Esophagus muscularis mucosa (tissue), 4 donors: ENCODE data around the gene IDH3A. TPM values are rescaled to one million over a fixed set of nuclear protein-coding genes. Genes with fewer than 3 reads are reported as not detected.

Experiments
- DNase-seq: peaks from one replicate; pipeline ENCODE4 v3.0.0-alpha.2; 2017; ENCODE audit errors: extremely low spot score
- H3K27ac ChIP-seq, 4 donors: fragments of 200-600 bp; sonication (generic); replicated peaks in 1 of 4; 1 replicate in 3 of 4; 2 replicates in 1 of 4; pipeline ENCODE4 v1.5.1; 2016 to 2019; ENCODE audit warnings: mild to moderate bottlenecking in 1 of 4
- H3K27me3 ChIP-seq, 4 donors: fragments of 200-600 bp; sonication (generic); one replicate each; pipeline versions ENCODE4 v1.5.1 to v1.6.0; 2016 to 2019
- H3K36me3 ChIP-seq, 4 donors: fragments of 200-600 bp; sonication (generic); one replicate each; pipeline ENCODE4 v1.5.1; 2016 to 2019
- H3K4me1 ChIP-seq, 4 donors: fragments of 200-600 bp; sonication (generic); one replicate each; pipeline ENCODE4 v1.5.1; 2016 to 2019
- H3K4me3 ChIP-seq, 4 donors: fragments of 200-600 bp; sonication (generic); 1 replicate in 2 of 4; 2 replicates in 2 of 4; pipeline ENCODE4 v1.5.1; 2016 to 2019; ENCODE audit warnings: mild to moderate bottlenecking in 4 of 4, moderate library complexity in 1 of 4
- H3K9me3 ChIP-seq, 4 donors: fragments of 200-600 bp; sonication (generic); 1 replicate in 3 of 4; 2 replicates in 1 of 4; pipeline ENCODE4 v1.5.1; 2016 to 2019
- CTCF ChIP-seq, 3 experiments: fragments of 200-600 bp in 2 of 3; fragments of 450-650 bp in 1 of 3; sonication (generic) in 2 of 3; IDR thresholded peaks; one replicate each; pipeline ENCODE4 v1.5.1; 2017 to 2019; ENCODE audit warnings: antibody characterized with exemption in 3 of 3, mild to moderate bottlenecking in 2 of 3, moderate library complexity in 1 of 3
- EP300 ChIP-seq: sonication (generic); formaldehyde crosslinking; IDR thresholded peaks from one replicate; pipeline ENCODE4 v1.6.1; 2017; ENCODE audit warnings: antibody characterized with exemption
- POLR2A ChIP-seq: fragments of 450-650 bp; IDR thresholded peaks from one replicate; pipeline ENCODE4 v1.6.1; 2017; ENCODE audit warnings: antibody characterized with exemption, moderate library complexity, mild to moderate bottlenecking, low read depth
- POLR2AphosphoS5 ChIP-seq, 2 donors: sonication (generic); formaldehyde crosslinking; IDR thresholded peaks; one replicate each; pipeline ENCODE4 v1.6.1; 2017; ENCODE audit warnings: antibody characterized with exemption in 2 of 2
- WGBS: methylation state at CpG from one replicate; pipeline ENCODE4 v1.1.5; 2018; 5-methylcytosine and 5-hydroxymethylcytosine counted together
- intact Hi-C: fragments of 100-400 bp; cut with DNase I; formaldehyde crosslinking; loops from one replicate; pipeline ENCODE4 v1.15.1; 2023
- total RNA-seq, 4 donors: library from RNA; depleted of rRNA; stranded (reverse); fragments of >200 nt; gene quantifications; one replicate each; pipeline versions ENCODE4 v1.1.0 to v1.2.1, GENCODE V29; 2016

IDH3A gene
- total RNA-seq, 4 donors from 2014 or later = 59.4 to 122 (median 78.1) TPM

- H3K4me3 ChIP-seq = no peak overlapping the region
- H3K36me3 ChIP-seq = no peaks in the 10 kb centered on the region
- no peaks in the 10 kb centered on the region for H3K4me1 ChIP-seq
- WGBS = no CpG with 5 or more reads among the region's 5 CpGs
- intact Hi-C loops = no loop called here
- no peaks in the 10 kb centered on the region for H3K27me3 ChIP-seq
- TF ChIP-seq POLR2A (no peak), EP300 (no peak), POLR2AphosphoS5 (IDR thresholded peaks at IDR 0.05) (no peak), CTCF (IDR thresholded peaks at IDR 0.05) (no peak)
- no peaks in the 10 kb centered on the region for H3K9me3 ChIP-seq
- no peak for DNase-seq
- no peak overlapping the region for H3K27ac ChIP-seq
These were observed 33.2 kb downstream of the IDH3A start for GRCh38 chr15:78182336-78182700.

GRCh38 chr15:78182821-78183220 lies 33.7 kb downstream of the IDH3A start:
- WGBS = 93% methylated on average over 4 of the region's 4 CpGs
- Histone ChIP-seq H3K36me3 (no peaks in the 10 kb centered on the region), H3K27ac (no peak overlapping the region), H3K4me3 (no peak overlapping the region), H3K9me3 (no peaks in the 10 kb centered on the region), H3K4me1 (no peaks in the 10 kb centered on the region), H3K27me3 (no peaks in the 10 kb centered on the region)
- intact Hi-C loops = no loop called here
- TF ChIP-seq POLR2AphosphoS5 (IDR thresholded peaks at IDR 0.05) (no peak), POLR2A (no peak), EP300 (no peak), CTCF (IDR thresholded peaks at IDR 0.05) (no peak)
- DNase-seq = no peak

- TF ChIP-seq POLR2A (no peak), POLR2AphosphoS5 (IDR thresholded peaks at IDR 0.05) (no peak), CTCF (IDR thresholded peaks at IDR 0.05) (no peak), EP300 (no peak)
- Histone ChIP-seq H3K27ac (no peak overlapping the region), H3K4me3 (no peak overlapping the region), H3K27me3 (no peaks in the 10 kb centered on the region), H3K9me3 (no peaks in the 10 kb centered on the region), H3K4me1 (no peaks in the 10 kb centered on the region), H3K36me3 (no peaks in the 10 kb centered on the region)
- intact Hi-C loops = no loop called here
- WGBS = 97% methylated on average over 9 of the region's 10 CpGs
- DNase-seq = no peak
These were observed 43.8 kb downstream of the IDH3A start for GRCh38 chr15:78192826-78193594.

GRCh38 chr15:78193731-78194567 lies 44.8 kb downstream of the IDH3A start:
- Histone ChIP-seq H3K4me1 (no peaks in the 10 kb centered on the region), H3K27me3 (no peaks in the 10 kb centered on the region), H3K9me3 (no peaks in the 10 kb centered on the region), H3K36me3 (no peaks in the 10 kb centered on the region), H3K27ac (no peak overlapping the region), H3K4me3 (no peak overlapping the region)
- TF ChIP-seq POLR2A (no peak), CTCF (IDR thresholded peaks at IDR 0.05) (no peak), EP300 (no peak), POLR2AphosphoS5 (IDR thresholded peaks at IDR 0.05) (no peak)
- DNase-seq = no peak
- intact Hi-C loops = no loop called here
- WGBS = 91% methylated on average over 13 of the region's 15 CpGs
